DOHH2 (cell line): ENCODE results near the gene FAN1.
"Not testable (repeated sequence)": the region's sequence is repeated elsewhere in the genome, so short reads cannot be mapped to it uniquely, and the experiment has no call there.

ENCODE experiments used
- H3F3A ChIP-seq: fragments of 200-600 bp; sonication (generic), shearing (Covaris generic); 2 replicates; pipeline ENCODE4 v1.6.0; 2016; ENCODE audit warnings: antibody characterized with exemption, mild to moderate bottlenecking; ENCODE audit not compliant: control insufficient read depth, insufficient read depth
- H3K27ac ChIP-seq: fragments of 200-600 bp; sonication (generic); 2 replicates; pipeline ENCODE4 v1.5.1; 2014; ENCODE audit warnings: low read depth, mild to moderate bottlenecking, low read length, moderate library complexity
- H3K27me3 ChIP-seq: fragments of 200-600 bp; sonication (generic); 2 replicates; pipeline ENCODE4 v1.6.1; 2014; ENCODE audit warnings: mild to moderate bottlenecking, low read length, mixed read lengths; ENCODE audit not compliant: control insufficient read depth
- H3K36me3 ChIP-seq: fragments of 200-600 bp; sonication (generic); 2 replicates; pipeline ENCODE4 v1.6.1; 2014; ENCODE audit warnings: mild to moderate bottlenecking, low read length, moderate library complexity, mixed read lengths; ENCODE audit not compliant: control insufficient read depth
- H3K4me1 ChIP-seq: fragments of 200-600 bp; sonication (generic); 2 replicates; pipeline ENCODE4 v1.6.1; 2014; ENCODE audit warnings: mild to moderate bottlenecking, low read length, mixed read lengths; ENCODE audit not compliant: control insufficient read depth
- H3K4me2 ChIP-seq: fragments of 200-600 bp; sonication (generic); 2 replicates; pipeline ENCODE4 v1.6.0; 2014; ENCODE audit warnings: mild to moderate bottlenecking, low read length, moderate library complexity
- H3K4me3 ChIP-seq: fragments of 200-600 bp; sonication (generic); 2 replicates; pipeline ENCODE4 v1.5.1; 2014; ENCODE audit warnings: mild to moderate bottlenecking, low read length, mixed read lengths
- H3K79me2 ChIP-seq: fragments of 200-600 bp; sonication (generic); 2 replicates; pipeline ENCODE4 v1.6.1; 2014; ENCODE audit warnings: mild to moderate bottlenecking, low read length, mixed read lengths; ENCODE audit not compliant: control insufficient read depth
- H3K9me2 ChIP-seq: fragments of 200-600 bp; sonication (generic); replicated peaks from 2 replicates; pipeline ENCODE4 v1.6.1; 2014; ENCODE audit warnings: mild to moderate bottlenecking, low read length, mixed read lengths; ENCODE audit not compliant: control insufficient read depth
- H3K9me3 ChIP-seq: fragments of 200-600 bp; sonication (generic); 2 replicates; pipeline ENCODE4 v1.6.1; 2014; ENCODE audit warnings: antibody characterized with exemption, low read length, mixed read lengths; ENCODE audit not compliant: control insufficient read depth, insufficient read depth
- H4K20me1 ChIP-seq: fragments of 200-600 bp; sonication (generic); 2 replicates; pipeline ENCODE4 v1.6.0; 2014; ENCODE audit warnings: low read depth, mild to moderate bottlenecking, antibody characterized with exemption, low read length, moderate library complexity; ENCODE audit not compliant: control insufficient read depth, insufficient read depth
- CTCF ChIP-seq: fragments of 200-600 bp; sonication (generic); IDR thresholded peaks from one replicate; pipeline ENCODE4 v1.5.1; 2014; ENCODE audit warnings: antibody characterized with exemption, mild to moderate bottlenecking, low read depth, low read length; ENCODE audit not compliant: poor library complexity, severe bottlenecking
- EZH2phosphoT487 ChIP-seq: fragments of 200-600 bp; sonication (generic); IDR thresholded peaks from 2 replicates; pipeline ENCODE4 v1.6.1; 2017; ENCODE audit warnings: borderline replicate concordance, mild to moderate bottlenecking, antibody characterized with exemption, low read length, moderate library complexity, mixed read lengths

The FAN1 gene

GRCh38 chr15:30882849-30883433 lies 20.8 kb upstream of the FAN1 start:
- Histone ChIP-seq H3K9me3 (no peaks in the 10 kb centered on the region; the same call in 1 of the 2 replicates), H3K79me2 (no peaks in the 10 kb centered on the region), H3F3A (no peaks in the 10 kb centered on the region), H3K4me3 (no peak overlapping the region), H3K27me3 (no peaks in the 10 kb centered on the region; the same call in 1 of the 2 replicates), H3K27ac (no peak overlapping the region), H3K9me2 (no peaks in the 10 kb centered on the region), H3K4me1 (no peaks in the 10 kb centered on the region), H3K36me3 (no peaks in the 10 kb centered on the region), H3K4me2 (no peak overlapping the region), H4K20me1 (no peaks in the 10 kb centered on the region)
- TF ChIP-seq CTCF (no peak), EZH2phosphoT487 (no peak)

- not testable (repeated sequence) for H3K36me3 ChIP-seq, H3K4me3 ChIP-seq, H3K27ac ChIP-seq
Observed at GRCh38 chr15:30883666-30884065, 20.0 kb upstream of the FAN1 start.

GRCh38 chr15:30885814-30886213 lies 17.9 kb upstream of the FAN1 start:
- no peaks in the 10 kb centered on the region for H3K79me2 ChIP-seq
- no peak overlapping the region for H3K27ac ChIP-seq
- no peaks in the 10 kb centered on the region for H3K9me2 ChIP-seq
- H3K9me3 ChIP-seq, result no peaks in the 10 kb centered on the region
- no peak overlapping the region for H3K4me3 ChIP-seq
- no peaks in the 10 kb centered on the region for H3K4me1 ChIP-seq
- no peak overlapping the region for H3K4me2 ChIP-seq
- H3F3A ChIP-seq, result no peaks in the 10 kb centered on the region
- H3K36me3 ChIP-seq, result no peaks in the 10 kb centered on the region
- peaks cover 8% of the 10 kb centered on the region for H3K27me3 ChIP-seq
- TF ChIP-seq EZH2phosphoT487, result no peak
- no peaks in the 10 kb centered on the region for H4K20me1 ChIP-seq

More at GRCh38 chr15:30883666-30884065, 20.0 kb upstream of the FAN1 start:
- not testable (repeated sequence) for H3K79me2 ChIP-seq, H3K27me3 ChIP-seq, H3K9me2 ChIP-seq, H3K4me1 ChIP-seq, H3K4me2 ChIP-seq, H3F3A ChIP-seq, H3K9me3 ChIP-seq, H4K20me1 ChIP-seq

- no peak for TF ChIP-seq EZH2phosphoT487
- no peak for TF ChIP-seq CTCF
- Histone ChIP-seq H3K79me2 (no peaks in the 10 kb centered on the region), H3K27me3 (peaks cover 11% of the 10 kb centered on the region), H3K4me2 (no peak overlapping the region), H3K27ac (no peak overlapping the region), H4K20me1 (no peaks in the 10 kb centered on the region), H3F3A (no peaks in the 10 kb centered on the region), H3K4me3 (no peak overlapping the region), H3K4me1 (0 out of 2 replicates have a peak, but pooled peaks cover under 1% of the 10 kb centered on the region), H3K36me3 (no peaks in the 10 kb centered on the region), H3K9me2 (no peaks in the 10 kb centered on the region), H3K9me3 (no peaks in the 10 kb centered on the region)
Observed at GRCh38 chr15:30889196-30889595, 14.5 kb upstream of the FAN1 start.
